ENCODE measurements around the gene CSF2.
A peak's percentile ranks its signal among the peaks of the same experiment; 100 is the strongest.

CSF2 gene

GRCh38 chr5:132070460-132071337, 2.9 kb upstream of the CSF2 start:
- no peak for DNase-seq

- no peak for DNase-seq
Observed at GRCh38 chr5:132071338-132071707, 2.3 kb upstream of the CSF2 start.

- DNase-seq = no peak
Observed at GRCh38 chr5:132072070-132072469, 1.5 kb upstream of the CSF2 start.

- DNase-seq = no peak
Observed at GRCh38 chr5:132072528-132072927, 1.1 kb upstream of the CSF2 start.

GRCh38 chr5:132074091-132074771, 642 bp downstream of the CSF2 start:
- no peak for DNase-seq

GRCh38 chr5:132074772-132075718, 1.5 kb downstream of the CSF2 start:
- DNase-seq = peak in 1 of 2 donors; percentile 32

- no peak for DNase-seq
Observed at GRCh38 chr5:132075719-132076077, 2.1 kb downstream of the CSF2 start.

DNA sequence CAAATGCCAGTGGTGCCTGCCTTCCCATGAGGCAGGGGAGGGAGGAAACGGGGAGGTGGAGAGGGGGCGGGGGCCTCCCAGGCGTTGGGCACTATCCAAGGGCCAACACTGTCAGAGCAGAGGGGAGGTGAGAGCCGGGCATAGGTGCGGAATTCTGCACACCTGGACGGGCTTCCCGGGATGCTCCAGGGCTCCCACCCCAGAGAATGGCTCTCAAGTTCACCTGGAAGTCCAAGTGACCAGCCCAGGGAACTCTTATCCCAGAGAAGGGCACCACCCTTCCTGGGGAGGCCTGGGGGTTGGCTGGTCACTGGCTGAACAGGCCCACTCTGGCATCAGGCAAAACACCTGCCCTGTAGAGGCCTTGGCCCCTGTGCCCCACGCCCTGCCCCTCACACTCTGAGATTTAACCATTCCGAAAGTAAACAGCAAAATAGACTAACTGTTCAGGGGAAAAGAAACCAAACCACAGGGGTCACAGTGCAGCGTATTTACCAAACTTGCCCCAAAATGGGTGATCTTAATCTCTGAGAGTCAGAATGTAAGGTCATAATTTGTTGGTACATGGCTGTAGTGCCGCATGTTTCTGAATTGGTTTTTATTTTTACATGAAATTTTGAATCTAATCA, 2.7 kb downstream of the CSF2 start:
- DNase-seq = peak in 1 of 2 donors; percentile 15

- DNase-seq = no peak
Observed at GRCh38 chr5:132076983-132077382, 3.4 kb downstream of the CSF2 start.

DNA sequence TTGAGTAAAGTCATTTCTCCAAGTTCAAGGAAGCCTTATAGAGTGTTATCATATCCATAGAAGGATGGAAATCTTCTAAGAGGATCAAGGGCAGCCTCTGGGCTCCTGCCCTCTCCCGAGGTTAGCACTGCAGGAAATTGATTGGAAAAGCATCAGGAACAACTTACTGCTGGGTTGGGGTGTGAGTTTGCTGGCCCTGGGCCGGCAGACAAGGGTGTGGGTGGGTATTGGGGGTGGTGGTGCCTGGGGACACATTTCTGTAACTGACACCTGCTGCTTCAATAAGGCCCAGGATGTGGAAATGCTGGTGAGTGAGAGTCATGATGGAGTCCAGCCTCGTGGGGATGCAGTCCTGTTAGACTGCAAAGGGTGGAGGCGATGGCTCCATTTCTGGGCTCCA, 5.5 kb downstream of the CSF2 start:
- no peak for DNase-seq

DNA sequence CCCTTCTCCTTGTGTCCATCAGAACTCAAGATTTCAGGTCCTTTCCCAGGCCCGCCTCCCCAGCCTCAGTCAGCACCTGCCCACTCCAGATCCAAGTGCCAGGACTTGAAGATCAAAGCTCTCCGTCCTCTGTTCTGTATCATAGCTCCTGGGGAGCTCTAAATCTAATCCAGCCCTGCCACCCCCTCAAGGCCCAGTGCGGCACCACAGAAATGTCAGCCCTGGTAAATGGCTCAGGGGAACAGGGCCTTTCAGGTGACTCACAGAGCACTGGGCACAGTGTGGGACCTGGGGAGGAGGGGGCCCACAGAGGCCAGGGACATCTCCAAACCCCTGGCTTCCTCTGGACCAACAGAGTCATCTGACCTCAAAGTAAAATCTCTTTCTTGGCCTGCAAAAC, 6.0 kb downstream of the CSF2 start:
- DNase-seq = no peak

- DNase-seq = no peak
Observed at GRCh38 chr5:132080595-132080994, 7.0 kb downstream of the CSF2 start.

- no peak for DNase-seq
Observed at GRCh38 chr5:132081458-132081857, 7.9 kb downstream of the CSF2 start.

DNA sequence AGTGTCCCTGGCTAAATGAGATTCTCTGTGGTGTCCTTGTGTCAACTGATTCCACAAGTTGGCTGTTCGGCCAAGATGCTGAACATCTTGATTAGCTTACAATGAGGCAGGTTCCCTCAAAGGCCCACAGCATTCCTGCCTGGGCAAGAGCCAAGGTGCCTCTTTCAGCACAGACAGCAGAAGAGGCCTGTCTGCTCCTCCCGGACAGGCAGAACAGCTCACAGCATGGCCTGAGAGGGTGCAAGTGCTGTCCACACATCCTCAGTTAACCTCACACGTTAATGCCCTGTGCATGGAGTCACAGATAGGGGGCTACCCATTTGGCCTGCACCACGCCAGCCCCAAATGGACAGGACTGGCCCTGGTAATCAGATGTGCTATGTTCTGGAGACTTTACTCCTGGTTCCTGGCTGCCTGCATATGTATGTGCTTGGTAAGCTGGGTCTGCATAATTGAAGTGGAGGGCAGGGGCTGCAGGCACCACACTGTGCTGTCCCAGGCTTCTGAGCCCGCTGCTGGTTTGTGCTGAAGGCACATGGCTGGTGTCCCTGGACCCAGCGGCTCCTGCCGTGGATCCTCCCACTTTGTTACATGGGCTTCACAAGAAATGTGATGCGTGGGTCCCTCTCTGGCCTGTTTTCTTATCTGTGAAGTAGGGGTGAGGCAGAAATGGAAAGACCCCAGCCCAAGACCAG, 8.9 kb downstream of the CSF2 start:
- no peak for DNase-seq

- peak in 1 of 2 donors; percentile 19 for DNase-seq
Observed at GRCh38 chr5:132083071-132083678, 9.6 kb downstream of the CSF2 start.

- no peak for DNase-seq
Observed at GRCh38 chr5:132085686-132086085, 12.1 kb downstream of the CSF2 start.

GRCh38 chr5:132086277-132086794, 12.7 kb downstream of the CSF2 start:
- no peak for DNase-seq

GRCh38 chr5:132087176-132087575, 13.6 kb downstream of the CSF2 start:
- no peak for DNase-seq

- no peak for DNase-seq
Observed at GRCh38 chr5:132087661-132088060, 14.1 kb downstream of the CSF2 start.

GRCh38 chr5:132089363-132089762, 15.8 kb downstream of the CSF2 start:
- no peak for DNase-seq

DNA sequence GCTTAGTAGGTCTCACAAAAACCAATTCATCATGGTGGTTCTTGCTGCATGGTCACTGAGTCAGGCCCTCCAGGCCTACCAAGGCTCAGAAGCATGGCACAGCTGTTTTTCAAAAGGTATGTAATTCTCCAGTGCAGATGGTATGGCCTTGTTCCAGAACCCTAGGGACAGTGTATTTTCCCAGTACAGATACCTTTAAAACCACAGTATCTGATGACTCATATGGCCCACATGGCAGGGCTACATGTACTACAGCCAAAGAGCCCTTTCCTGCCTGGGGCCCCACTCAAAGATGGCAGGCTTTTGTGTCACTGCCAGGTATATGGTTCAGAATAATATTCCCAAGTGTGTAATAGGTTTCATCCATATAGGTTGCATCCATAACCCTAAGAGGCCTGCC, 16.5 kb downstream of the CSF2 start:
- DNase-seq = no peak
